Skeletal muscle tissue (tissue), 4 donors: ENCODE data around the gene ABHD16B. TPM values are rescaled to one million over a fixed set of nuclear protein-coding genes. Genes with fewer than 3 reads are reported as not detected.

ENCODE experiments used
- H3K27ac ChIP-seq: one replicate; pipeline ENCODE4 v1.7.0; 2013; ENCODE audit warnings: mild to moderate bottlenecking, low read depth, low read length, inconsistent platforms
- H3K27me3 ChIP-seq, 3 donors: one replicate each; pipeline ENCODE4 v1.7.0; 2013; ENCODE audit warnings: low read length in 3 of 3; ENCODE audit not compliant: control insufficient read depth in 3 of 3, insufficient read depth in 3 of 3
- H3K36me3 ChIP-seq, 3 donors: one replicate each; pipeline ENCODE4 v1.7.0; 2013; ENCODE audit warnings: low read length in 3 of 3; ENCODE audit not compliant: control insufficient read depth in 3 of 3, insufficient read depth in 3 of 3
- H3K4me1 ChIP-seq, 3 donors: one replicate each; pipeline ENCODE4 v1.7.0; 2013; ENCODE audit warnings: low read length in 3 of 3, mild to moderate bottlenecking in 3 of 3; ENCODE audit not compliant: control insufficient read depth in 3 of 3, insufficient read depth in 3 of 3
- H3K4me3 ChIP-seq, 3 donors: one replicate each; pipeline ENCODE4 v1.7.0; 2013; ENCODE audit warnings: low read length in 3 of 3
- H3K9ac ChIP-seq, 3 donors: one replicate each; pipeline ENCODE4 v1.7.0; 2013; ENCODE audit warnings: low read length in 3 of 3, mild to moderate bottlenecking in 3 of 3, moderate library complexity in 2 of 3, low read depth in 1 of 3
- H3K9me3 ChIP-seq, 3 donors: one replicate each; pipeline ENCODE4 v1.7.0; 2013; ENCODE audit warnings: low read length in 3 of 3; ENCODE audit not compliant: control insufficient read depth in 3 of 3
- total RNA-seq: library from RNA; depleted of rRNA; stranded (reverse); fragments of >200 nt; gene quantifications from one replicate; pipeline ENCODE4 v1.2.3, GENCODE V29; 2014
- donor health status: Osteomylitis.

Gene ABHD16B
- total RNA-seq, 1 donor from 2014 or later = not detected

- Histone ChIP-seq H3K36me3 (peaks cover 33 to 49% (median 45%) of the 10 kb centered on the region in 3 donors), H3K27ac (peak overlapping the region; percentile 54), H3K4me3 (peak overlapping the region in 1 of 3 donors; percentile 52), H3K9ac (peak overlapping the region in 2 of 3 donors; percentile 57 to 71), H3K4me1 (peaks cover 15 to 20% (median 19%) of the 10 kb centered on the region in 3 donors), H3K27me3 (no peaks in the 10 kb centered on the region), H3K9me3 (no peaks in the 10 kb centered on the region)
These were observed 23.4 kb downstream of the ABHD16B start for GRCh38 chr20:63884506-63885263.

DNA sequence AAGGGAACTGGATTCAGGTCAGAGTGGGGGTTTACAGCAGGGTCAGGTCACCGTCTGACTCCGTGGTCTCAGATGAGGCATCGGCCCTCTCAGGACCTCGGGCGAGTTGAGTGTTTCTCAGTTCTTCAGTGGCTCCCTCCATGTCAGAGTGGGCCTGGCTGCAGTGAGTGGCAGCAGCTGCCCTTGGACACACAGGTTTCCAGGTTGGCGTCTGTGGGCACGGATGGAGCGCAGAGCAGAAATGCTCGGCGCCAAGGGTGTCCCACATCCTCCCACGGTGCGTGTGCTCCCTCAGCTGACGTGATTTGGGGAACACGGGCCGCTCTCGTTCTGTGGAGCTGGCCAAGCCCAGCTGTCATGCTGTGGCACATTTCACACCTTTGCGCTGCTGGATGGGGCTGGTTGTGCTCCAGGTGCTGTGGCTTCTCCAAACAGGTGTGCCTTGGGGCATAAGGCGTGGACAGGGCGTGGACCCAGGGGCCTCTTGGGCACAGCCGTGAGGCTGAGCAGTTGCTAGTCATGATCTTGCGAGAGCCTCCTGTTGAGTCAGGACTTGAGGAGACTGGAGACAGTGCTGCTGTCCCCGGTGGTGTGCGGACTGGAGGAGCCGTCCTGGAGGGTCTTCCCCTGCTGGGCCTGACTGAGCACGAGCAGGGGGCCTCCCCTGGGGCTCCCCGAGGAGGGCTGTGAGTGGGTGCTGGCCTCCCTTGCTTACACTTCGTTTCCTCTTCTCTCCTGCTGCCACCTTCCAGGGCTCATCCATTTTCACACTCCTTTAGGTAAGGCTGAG lies 24.2 kb downstream of the ABHD16B start:
- H3K4me3 ChIP-seq = no peak overlapping the region
- H3K27ac ChIP-seq = peak overlapping the region; percentile 54
- H3K4me1 ChIP-seq = peaks cover 15 to 20% (median 19%) of the 10 kb centered on the region in 3 donors
- no peak overlapping the region for H3K9ac ChIP-seq
- no peaks in the 10 kb centered on the region for H3K27me3 ChIP-seq
- no peaks in the 10 kb centered on the region for H3K9me3 ChIP-seq
- peaks cover 41 to 57% (median 53%) of the 10 kb centered on the region in 3 donors for H3K36me3 ChIP-seq

- Histone ChIP-seq H3K9ac (no peak overlapping the region), H3K27me3 (no peaks in the 10 kb centered on the region), H3K36me3 (peaks cover 46 to 62% (median 57%) of the 10 kb centered on the region in 3 donors), H3K27ac (no peak overlapping the region), H3K4me1 (peaks cover 15 to 20% (median 19%) of the 10 kb centered on the region in 3 donors), H3K9me3 (no peaks in the 10 kb centered on the region), H3K4me3 (no peak overlapping the region)
These were observed 24.7 kb downstream of the ABHD16B start for GRCh38 chr20:63886054-63886419.

- no peak overlapping the region for H3K9ac ChIP-seq
- no peak overlapping the region for H3K4me3 ChIP-seq
- H3K27ac ChIP-seq = no peak overlapping the region
- H3K9me3 ChIP-seq = no peaks in the 10 kb centered on the region
- no peaks in the 10 kb centered on the region for H3K27me3 ChIP-seq
- peaks cover 53 to 66% (median 63%) of the 10 kb centered on the region in 3 donors for H3K36me3 ChIP-seq
- peaks cover 15 to 20% (median 19%) of the 10 kb centered on the region in 3 donors for H3K4me1 ChIP-seq
These were observed 25.6 kb downstream of the ABHD16B start for GRCh38 chr20:63886921-63887320.

GRCh38 chr20:63889241-63890200 lies 28.2 kb downstream of the ABHD16B start:
- Histone ChIP-seq H3K27ac (no peak overlapping the region), H3K4me1 (peaks cover 7 to 17% (median 13%) of the 10 kb centered on the region in 3 donors), H3K4me3 (no peak overlapping the region), H3K9ac (no peak overlapping the region), H3K36me3 (peaks cover 41 to 50% (median 48%) of the 10 kb centered on the region in 3 donors), H3K27me3 (no peaks in the 10 kb centered on the region), H3K9me3 (no peaks in the 10 kb centered on the region)

GRCh38 chr20:63890201-63890576 lies 28.9 kb downstream of the ABHD16B start:
- Histone ChIP-seq H3K9ac (no peak overlapping the region), H3K27me3 (no peaks in the 10 kb centered on the region), H3K9me3 (no peaks in the 10 kb centered on the region), H3K27ac (no peak overlapping the region), H3K4me1 (peaks cover under 1 to 12% (median 8%) of the 10 kb centered on the region in 3 donors), H3K36me3 (peaks cover 39 to 48% (median 44%) of the 10 kb centered on the region in 3 donors), H3K4me3 (no peak overlapping the region)

- H3K4me1 ChIP-seq = peaks cover 0 to 8% (median 8%) of the 10 kb centered on the region in 3 donors
These were observed 29.3 kb downstream of the ABHD16B start for GRCh38 chr20:63890616-63891015.

GRCh38 chr20:63891061-63892002 lies 30.0 kb downstream of the ABHD16B start:
- no peak overlapping the region for H3K9ac ChIP-seq

More at GRCh38 chr20:63890616-63891015, 29.3 kb downstream of the ABHD16B start:
- H3K9me3 ChIP-seq = no peaks in the 10 kb centered on the region
- H3K27me3 ChIP-seq = no peaks in the 10 kb centered on the region
- no peak overlapping the region for H3K4me3 ChIP-seq
- H3K9ac ChIP-seq = no peak overlapping the region
- H3K36me3 ChIP-seq = peaks cover 35 to 43% (median 41%) of the 10 kb centered on the region in 3 donors
- no peak overlapping the region for H3K27ac ChIP-seq

More at GRCh38 chr20:63891061-63892002, 30.0 kb downstream of the ABHD16B start:
- H3K36me3 ChIP-seq = peaks cover 33 to 42% (median 41%) of the 10 kb centered on the region in 3 donors
- no peak overlapping the region for H3K4me3 ChIP-seq
- H3K4me1 ChIP-seq = peaks cover 6 to 14% (median 12%) of the 10 kb centered on the region in 3 donors
- H3K27me3 ChIP-seq = no peaks in the 10 kb centered on the region
- no peaks in the 10 kb centered on the region for H3K9me3 ChIP-seq
- H3K27ac ChIP-seq = no peak overlapping the region
